ENCODE measurements around the gene MTMR3.

MTMR3 gene

DNA sequence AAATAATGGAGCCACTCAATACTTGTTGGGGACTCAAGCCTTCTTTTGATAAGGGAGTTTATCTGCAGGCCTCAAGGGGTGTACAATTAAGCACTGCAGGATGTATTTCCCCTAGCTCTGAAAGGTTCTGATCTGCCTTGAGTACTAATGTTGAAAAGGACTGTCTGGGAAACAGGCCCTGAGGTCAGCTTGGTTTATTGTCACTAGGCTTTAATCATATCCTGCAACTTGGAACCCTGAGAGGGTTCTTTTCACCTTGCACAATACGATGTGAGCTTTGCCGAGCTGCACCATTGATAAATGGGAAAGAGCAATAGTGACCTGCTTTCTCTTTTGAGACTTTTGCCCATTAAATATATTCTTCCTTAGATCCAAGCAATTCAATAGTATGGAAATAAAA, 165.7 kb downstream of the MTMR3 start:
- TF ChIP-seq, protein P1, sequence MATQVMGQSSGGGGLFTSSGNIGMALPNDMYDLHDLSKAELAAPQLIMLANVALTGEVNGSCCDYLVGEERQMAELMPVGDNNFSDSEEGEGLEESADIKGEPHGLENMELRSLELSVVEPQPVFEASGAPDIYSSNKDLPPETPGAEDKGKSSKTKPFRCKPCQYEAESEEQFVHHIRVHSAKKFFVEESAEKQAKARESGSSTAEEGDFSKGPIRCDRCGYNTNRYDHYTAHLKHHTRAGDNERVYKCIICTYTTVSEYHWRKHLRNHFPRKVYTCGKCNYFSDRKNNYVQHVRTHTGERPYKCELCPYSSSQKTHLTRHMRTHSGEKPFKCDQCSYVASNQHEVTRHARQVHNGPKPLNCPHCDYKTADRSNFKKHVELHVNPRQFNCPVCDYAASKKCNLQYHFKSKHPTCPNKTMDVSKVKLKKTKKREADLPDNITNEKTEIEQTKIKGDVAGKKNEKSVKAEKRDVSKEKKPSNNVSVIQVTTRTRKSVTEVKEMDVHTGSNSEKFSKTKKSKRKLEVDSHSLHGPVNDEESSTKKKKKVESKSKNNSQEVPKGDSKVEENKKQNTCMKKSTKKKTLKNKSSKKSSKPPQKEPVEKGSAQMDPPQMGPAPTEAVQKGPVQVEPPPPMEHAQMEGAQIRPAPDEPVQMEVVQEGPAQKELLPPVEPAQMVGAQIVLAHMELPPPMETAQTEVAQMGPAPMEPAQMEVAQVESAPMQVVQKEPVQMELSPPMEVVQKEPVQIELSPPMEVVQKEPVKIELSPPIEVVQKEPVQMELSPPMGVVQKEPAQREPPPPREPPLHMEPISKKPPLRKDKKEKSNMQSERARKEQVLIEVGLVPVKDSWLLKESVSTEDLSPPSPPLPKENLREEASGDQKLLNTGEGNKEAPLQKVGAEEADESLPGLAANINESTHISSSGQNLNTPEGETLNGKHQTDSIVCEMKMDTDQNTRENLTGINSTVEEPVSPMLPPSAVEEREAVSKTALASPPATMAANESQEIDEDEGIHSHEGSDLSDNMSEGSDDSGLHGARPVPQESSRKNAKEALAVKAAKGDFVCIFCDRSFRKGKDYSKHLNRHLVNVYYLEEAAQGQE (IDR thresholded peaks at IDR 0.05; ENCODE audit: insufficient read depth in 1 of 2, low read depth in 2 of 2, low read length in 2 of 2) = no peak
- TF ChIP-seq POLR2AphosphoS5 (IDR thresholded peaks at IDR 0.05; ENCODE audit: low read depth, low read length) (no peak), TAF1 (IDR thresholded peaks at IDR 0.05; ENCODE audit: borderline replicate concordance, insufficient read depth, low read length) (no peak), FOXP2 (optimal IDR thresholded peaks at IDR 0.05; ENCODE audit: borderline replicate concordance, extremely low read depth, extremely low read length, insufficient read depth) (no peak), SIN3A (IDR thresholded peaks at IDR 0.05; ENCODE audit: borderline replicate concordance, insufficient read depth, low read length) (no peak)

DNA sequence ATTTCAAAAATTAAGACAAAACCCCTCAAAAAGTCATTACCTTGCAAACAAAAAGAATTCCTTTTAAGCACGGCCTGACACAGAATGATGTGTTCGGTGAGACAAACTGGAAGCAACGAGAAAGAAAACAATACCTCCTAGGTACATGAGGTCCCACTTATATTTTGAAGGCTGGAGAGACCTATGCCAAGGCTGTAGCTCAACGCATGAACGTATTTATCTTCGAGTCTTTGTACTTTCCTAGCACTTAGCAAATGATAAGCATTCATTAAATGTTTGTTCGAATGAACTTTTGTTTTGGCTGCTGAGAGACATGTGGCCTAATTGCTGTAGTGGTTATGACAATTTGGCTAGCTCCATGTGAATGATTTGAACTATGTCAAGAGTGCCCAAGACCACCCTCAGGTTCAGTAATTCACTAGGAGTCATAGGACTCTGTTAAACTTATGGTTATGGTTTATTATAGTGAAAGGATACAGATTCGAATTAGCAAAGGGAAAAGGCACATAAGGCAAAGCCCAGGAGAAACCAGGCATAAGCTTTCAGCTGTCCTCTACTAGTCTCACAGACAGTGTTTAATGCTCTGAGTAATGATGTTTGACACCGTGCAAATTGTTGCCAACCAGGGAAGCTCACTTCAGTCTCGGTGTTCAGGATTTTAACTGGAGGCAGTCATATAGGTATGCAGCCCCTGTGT, 171.2 kb downstream of the MTMR3 start:
- TF ChIP-seq, protein P1 (IDR thresholded peaks at IDR 0.05; ENCODE audit: insufficient read depth in 1 of 2, low read depth in 2 of 2, low read length in 2 of 2) = no peak

DNA sequence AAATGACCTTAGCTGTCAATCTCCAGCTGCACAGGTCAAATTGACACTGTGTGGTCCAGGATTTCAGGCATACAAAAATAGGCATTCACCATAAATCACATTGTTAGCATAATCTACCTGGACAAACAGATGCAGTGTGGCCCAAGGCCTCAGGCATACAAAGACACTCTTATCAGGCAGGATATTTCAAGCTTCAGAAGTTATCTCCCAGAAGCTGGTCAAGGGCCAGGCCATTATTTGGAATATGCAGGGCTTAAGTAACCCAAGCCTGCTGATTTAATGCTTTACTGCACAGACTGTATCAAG, 171.7 kb downstream of the MTMR3 start:
- TF ChIP-seq, protein P1 (IDR thresholded peaks at IDR 0.05; ENCODE audit: insufficient read depth in 1 of 2, low read depth in 2 of 2, low read length in 2 of 2) = no peak
- TF ChIP-seq FOXP2 (optimal IDR thresholded peaks at IDR 0.05; ENCODE audit: borderline replicate concordance, extremely low read depth, extremely low read length, insufficient read depth) (no peak), TAF1 (IDR thresholded peaks at IDR 0.05; ENCODE audit: borderline replicate concordance, insufficient read depth, low read length) (no peak), SIN3A (IDR thresholded peaks at IDR 0.05; ENCODE audit: borderline replicate concordance, insufficient read depth, low read length) (no peak), POLR2AphosphoS5 (IDR thresholded peaks at IDR 0.05; ENCODE audit: low read depth, low read length) (no peak)

DNA sequence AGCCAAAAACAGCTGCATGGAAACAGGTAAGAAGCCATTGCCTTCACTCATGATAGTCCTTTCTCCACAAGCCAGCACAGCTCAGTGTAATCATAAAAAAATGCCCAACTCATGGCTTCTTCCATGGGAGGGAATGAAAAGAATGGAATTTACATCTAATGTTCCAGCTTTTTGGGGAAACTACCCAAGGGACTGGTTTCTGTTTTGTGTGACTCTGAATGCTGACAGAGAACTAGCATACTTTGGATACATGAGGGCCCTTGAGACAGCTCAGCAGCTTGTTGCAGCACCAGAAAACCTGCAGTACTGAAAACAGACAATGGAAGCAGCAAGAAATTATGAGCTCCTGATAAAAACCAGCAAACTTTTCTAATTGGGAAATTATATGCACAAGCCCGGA, 173.0 kb downstream of the MTMR3 start:
- no peak for TF ChIP-seq SIN3A (IDR thresholded peaks at IDR 0.05; ENCODE audit: borderline replicate concordance, insufficient read depth, low read length)
- TF ChIP-seq, protein P1 (IDR thresholded peaks at IDR 0.05; ENCODE audit: insufficient read depth in 1 of 2, low read depth in 2 of 2, low read length in 2 of 2) = no peak

DNA sequence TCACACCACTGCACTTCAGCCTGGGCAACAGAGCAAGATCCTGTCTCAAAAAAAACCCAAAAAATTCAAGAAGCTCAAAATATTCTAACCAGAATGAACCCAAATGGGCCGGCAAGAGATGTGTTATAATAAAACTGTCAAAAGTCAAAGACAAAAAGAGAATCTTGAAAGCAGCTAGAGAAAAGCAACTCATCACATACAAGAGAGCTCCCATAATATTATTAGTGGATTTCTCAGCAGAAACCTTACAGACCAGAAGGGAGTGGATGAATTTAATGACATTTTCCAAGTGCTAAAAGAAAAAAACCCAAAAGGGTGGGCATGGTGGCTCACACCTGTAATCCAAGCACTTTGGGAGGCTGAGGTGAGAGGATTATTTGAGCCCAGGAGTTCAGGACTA, 174.4 kb downstream of the MTMR3 start:
- TF ChIP-seq, protein P1 (IDR thresholded peaks at IDR 0.05; ENCODE audit: insufficient read depth in 1 of 2, low read depth in 2 of 2, low read length in 2 of 2) = no peak
- TF ChIP-seq SIN3A (IDR thresholded peaks at IDR 0.05; ENCODE audit: borderline replicate concordance, insufficient read depth, low read length) = no peak
- TF ChIP-seq POLR2AphosphoS5 (IDR thresholded peaks at IDR 0.05; ENCODE audit: low read depth, low read length) = no peak
- TF ChIP-seq FOXP2 (optimal IDR thresholded peaks at IDR 0.05; ENCODE audit: borderline replicate concordance, extremely low read depth, extremely low read length, insufficient read depth) = no peak
- TF ChIP-seq TAF1 (IDR thresholded peaks at IDR 0.05; ENCODE audit: borderline replicate concordance, insufficient read depth, low read length) = no peak

Data from PFSK-1 (cell line).